Peyer's patch (tissue), 4 donors: ENCODE results near the gene RHOA.

ENCODE experiments used
- POLR2A ChIP-seq, 2 donors: fragments of 450-650 bp; IDR thresholded peaks; one replicate each; pipeline ENCODE4 v1.5.1; 2017; ENCODE audit warnings: antibody characterized with exemption in 2 of 2, mild to moderate bottlenecking in 2 of 2, moderate library complexity in 2 of 2
- TF ChIP-seq, protein P1 (sequence below), 6 experiments: fragments of 450-650 bp in 4 of 6; fragments of 200-600 bp in 2 of 6; sonication (generic) in 1 of 6; IDR thresholded peaks; one replicate each; pipeline ENCODE4 v1.5.1; 2017 to 2019; ENCODE audit warnings: antibody characterized with exemption in 6 of 6, mild to moderate bottlenecking in 3 of 6, moderate library complexity in 1 of 6

DNA sequence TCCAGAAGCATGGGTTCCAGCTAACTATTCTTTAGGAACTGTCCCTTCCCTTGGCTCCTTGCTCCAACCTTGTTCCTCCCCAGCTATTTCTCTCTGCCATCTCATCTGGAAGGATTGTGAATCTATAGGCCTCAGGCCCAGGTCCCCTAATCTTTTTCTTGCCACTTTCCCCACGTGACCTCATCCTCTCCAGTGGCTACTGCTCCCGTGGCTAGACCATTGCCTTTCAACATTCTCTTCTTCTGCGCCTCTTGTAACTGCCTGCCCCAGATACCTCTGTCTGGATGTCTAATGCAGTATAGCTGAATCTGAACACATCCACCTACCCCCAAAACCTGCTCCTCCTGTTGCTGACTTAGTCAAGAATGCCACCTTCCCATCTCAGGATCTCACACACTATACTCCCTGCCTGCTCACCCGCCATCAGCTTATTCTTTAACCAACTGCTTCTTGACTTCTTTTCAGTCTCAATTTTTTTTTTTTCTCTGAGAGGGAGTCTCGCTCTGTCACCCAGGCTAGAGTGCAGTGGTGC is 58.8 kb downstream of the RHOA start:
- TF ChIP-seq, protein P1, sequence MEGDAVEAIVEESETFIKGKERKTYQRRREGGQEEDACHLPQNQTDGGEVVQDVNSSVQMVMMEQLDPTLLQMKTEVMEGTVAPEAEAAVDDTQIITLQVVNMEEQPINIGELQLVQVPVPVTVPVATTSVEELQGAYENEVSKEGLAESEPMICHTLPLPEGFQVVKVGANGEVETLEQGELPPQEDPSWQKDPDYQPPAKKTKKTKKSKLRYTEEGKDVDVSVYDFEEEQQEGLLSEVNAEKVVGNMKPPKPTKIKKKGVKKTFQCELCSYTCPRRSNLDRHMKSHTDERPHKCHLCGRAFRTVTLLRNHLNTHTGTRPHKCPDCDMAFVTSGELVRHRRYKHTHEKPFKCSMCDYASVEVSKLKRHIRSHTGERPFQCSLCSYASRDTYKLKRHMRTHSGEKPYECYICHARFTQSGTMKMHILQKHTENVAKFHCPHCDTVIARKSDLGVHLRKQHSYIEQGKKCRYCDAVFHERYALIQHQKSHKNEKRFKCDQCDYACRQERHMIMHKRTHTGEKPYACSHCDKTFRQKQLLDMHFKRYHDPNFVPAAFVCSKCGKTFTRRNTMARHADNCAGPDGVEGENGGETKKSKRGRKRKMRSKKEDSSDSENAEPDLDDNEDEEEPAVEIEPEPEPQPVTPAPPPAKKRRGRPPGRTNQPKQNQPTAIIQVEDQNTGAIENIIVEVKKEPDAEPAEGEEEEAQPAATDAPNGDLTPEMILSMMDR (IDR thresholded peaks at IDR 0.05), result no peak
- TF ChIP-seq POLR2A (IDR thresholded peaks at IDR 0.05), result no peak
